ENCODE results near the gene DCUN1D1.

Gene DCUN1D1

DNA sequence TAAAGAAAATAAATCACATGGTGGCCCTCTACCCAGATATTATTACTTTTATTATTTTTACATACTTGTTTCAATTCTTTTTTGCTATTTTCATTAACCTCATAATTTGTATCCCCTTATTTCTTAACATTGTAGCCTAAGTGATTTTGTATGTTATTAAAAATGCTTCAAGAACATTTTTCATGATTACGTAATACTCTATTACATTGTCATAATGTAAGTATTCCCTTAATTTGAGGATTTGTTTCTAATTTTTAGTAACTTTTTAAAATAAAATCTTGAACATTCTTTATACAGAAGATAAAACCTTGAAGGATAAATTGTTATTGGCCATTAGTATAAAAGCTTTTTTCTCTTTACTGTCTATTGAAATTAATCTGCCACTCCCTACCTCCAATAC lies 89.0 kb downstream of the DCUN1D1 start:
- H3K36me3 Mint-ChIP-seq (ENCODE audit: insufficient read depth), result peaks cover 37% of the 10 kb centered on the region
- H3K4me1 Mint-ChIP-seq (ENCODE audit: low read depth in 2 of 2), result peaks cover 0 to 8% of the 10 kb centered on the region in 2 donors
- H3K27me3 Mint-ChIP-seq, result no peaks in the 10 kb centered on the region
- DNase-seq (no peak), ATAC-seq (replicated peaks) (no peak)
- no peaks in the 10 kb centered on the region for H3K9me3 Mint-ChIP-seq
- H3K27ac Mint-ChIP-seq, result peak overlapping the region in 1 of 2 donors; percentile 20
- no peak overlapping the region for H3K4me3 Mint-ChIP-seq

DNA sequence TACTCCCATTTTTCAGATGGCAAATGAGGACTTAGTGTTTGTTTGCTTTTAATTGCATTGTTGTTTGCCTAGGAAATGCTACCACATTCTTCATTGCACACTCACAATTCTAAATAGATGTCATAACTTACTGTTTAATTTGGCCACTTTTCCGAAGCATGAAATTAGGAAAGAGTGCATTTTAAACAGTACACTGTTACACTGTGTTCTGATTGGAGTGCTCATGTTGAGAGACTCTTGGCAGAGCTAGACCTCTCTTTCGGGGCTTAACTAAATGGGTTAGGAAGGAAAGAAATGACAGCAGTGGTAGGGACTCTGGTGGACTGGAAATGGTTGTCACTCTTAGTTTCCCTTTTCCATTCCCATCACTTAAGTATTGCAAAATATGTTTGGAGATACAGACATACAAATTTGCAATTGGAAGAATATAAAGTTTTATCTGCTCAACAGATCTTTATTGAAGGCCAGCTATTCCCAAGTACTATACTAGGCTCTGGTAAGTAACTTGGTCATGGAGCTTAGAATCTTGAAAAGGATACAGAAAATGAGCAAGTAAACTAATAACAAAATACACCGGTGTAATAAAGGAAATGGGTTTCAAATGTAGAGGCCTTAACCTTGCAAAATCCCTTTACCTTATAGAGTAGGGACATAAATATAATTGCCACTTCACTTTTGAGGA lies 90.2 kb downstream of the DCUN1D1 start:
- Mint-ChIP-seq H3K4me3 (no peak overlapping the region), H3K9me3 (no peaks in the 10 kb centered on the region), H3K4me1 (ENCODE audit: low read depth in 2 of 2) (peaks cover 0 to 8% of the 10 kb centered on the region in 2 donors), H3K27ac (peak overlapping the region in 1 of 2 donors; percentile 35), H3K27me3 (no peaks in the 10 kb centered on the region), H3K36me3 (ENCODE audit: insufficient read depth) (peaks cover 29% of the 10 kb centered on the region)
- ATAC-seq (replicated peaks) (no peak), DNase-seq (no peak)
